GM19238 (cell line): ENCODE measurements around the gene NDUFS7.
"Not testable (repeated sequence)": the region's sequence is repeated elsewhere in the genome, so short reads cannot be mapped to it uniquely, and the experiment has no call there.

Source experiments
- DNase-seq: peaks from one replicate; pipeline ENCODE4 v3.0.0; 2011; ENCODE audit warnings: low spot score; ENCODE audit not compliant: insufficient read length

The NDUFS7 gene

GRCh38 chr19:1431759-1432506 lies 48.2 kb downstream of the NDUFS7 start:
- no peak for DNase-seq

DNA sequence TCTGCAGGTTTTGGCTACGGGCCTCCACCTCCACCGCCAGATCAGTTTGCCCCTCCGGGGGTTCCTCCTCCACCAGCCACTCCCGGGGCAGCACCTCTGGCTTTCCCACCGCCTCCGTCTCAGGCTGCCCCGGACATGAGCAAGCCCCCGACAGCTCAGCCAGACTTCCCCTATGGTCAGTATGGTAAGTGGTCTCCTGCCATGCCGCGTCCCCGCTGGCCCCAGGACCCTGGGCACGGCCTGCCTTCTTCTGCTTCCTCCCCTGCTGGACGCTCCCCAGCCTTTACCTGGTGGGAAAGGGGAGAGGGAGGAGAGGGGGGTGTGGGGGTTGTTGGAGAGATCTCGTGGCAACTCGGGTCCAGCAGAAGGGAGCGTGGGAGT lies 48.8 kb downstream of the NDUFS7 start:
- DNase-seq = no peak

GRCh38 chr19:1433119-1434039 lies 49.7 kb downstream of the NDUFS7 start:
- no peak for DNase-seq

- no peak for DNase-seq
These were observed 50.3 kb downstream of the NDUFS7 start for GRCh38 chr19:1434040-1434366.

DNA sequence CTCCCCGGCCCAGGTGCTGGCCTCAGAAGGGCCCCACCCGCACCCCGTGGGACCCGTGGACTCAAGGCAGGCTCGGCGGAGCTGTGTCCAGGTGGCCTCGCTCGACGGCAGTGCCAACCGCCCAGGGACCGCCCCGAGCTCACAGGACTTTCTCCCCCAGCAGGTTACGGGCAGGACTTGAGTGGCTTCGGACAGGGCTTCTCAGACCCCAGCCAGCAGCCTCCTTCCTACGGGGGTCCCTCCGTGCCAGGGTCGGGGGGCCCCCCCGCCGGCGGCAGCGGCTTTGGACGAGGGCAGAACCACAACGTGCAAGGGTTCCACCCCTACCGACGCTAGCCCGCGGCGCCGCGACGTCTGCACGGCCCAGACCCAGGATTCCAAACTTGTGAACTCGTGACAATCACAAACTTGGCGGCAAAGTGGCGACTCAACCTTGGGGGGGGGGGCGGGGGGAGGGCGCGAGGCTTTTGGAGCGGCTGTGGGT lies 50.9 kb downstream of the NDUFS7 start:
- DNase-seq = no peak

DNA sequence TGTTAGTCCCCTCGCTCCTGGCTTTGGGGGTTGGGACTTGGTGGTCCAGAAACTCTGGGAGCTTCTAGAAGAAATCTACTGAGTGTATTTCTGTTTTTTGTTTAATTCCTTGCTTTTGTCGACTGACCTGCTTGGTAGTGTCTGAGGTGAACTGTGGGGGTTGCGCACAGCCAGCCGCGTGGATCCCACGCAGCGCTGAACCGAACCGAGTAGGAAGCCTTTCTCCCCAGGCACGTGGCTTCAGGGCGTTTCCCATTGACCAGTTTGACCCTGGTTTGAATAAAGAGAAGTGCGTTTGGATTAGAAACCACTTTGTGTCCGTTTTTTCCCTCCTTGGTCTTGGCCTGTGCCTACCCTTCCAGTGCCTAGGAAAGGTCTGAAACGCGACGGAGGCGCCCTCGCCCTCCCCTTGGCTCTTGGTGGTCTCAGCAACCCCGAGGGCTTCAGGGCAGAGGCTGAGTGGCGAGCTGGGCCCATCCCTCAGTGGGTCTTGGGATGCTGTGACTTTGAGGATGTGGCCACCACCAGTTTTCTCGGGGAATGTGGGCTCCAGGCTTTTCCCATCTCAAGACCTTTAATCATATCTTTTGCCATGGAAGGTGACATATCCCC lies 51.8 kb downstream of the NDUFS7 start:
- no peak for DNase-seq

GRCh38 chr19:1437609-1438008 lies 53.9 kb downstream of the NDUFS7 start:
- DNase-seq = no peak

GRCh38 chr19:1438035-1438932 lies 54.6 kb downstream of the NDUFS7 start, which contains the start of gene RPS15:
RPS15 (plus strand) TSS chr19:1438396; CDS start chr19:1438426, 30 bp downstream.
- DNase-seq = peak; percentile 98

GRCh38 chr19:1438933-1439354 lies 55.2 kb downstream of the NDUFS7 start:
- no peak for DNase-seq

DNA sequence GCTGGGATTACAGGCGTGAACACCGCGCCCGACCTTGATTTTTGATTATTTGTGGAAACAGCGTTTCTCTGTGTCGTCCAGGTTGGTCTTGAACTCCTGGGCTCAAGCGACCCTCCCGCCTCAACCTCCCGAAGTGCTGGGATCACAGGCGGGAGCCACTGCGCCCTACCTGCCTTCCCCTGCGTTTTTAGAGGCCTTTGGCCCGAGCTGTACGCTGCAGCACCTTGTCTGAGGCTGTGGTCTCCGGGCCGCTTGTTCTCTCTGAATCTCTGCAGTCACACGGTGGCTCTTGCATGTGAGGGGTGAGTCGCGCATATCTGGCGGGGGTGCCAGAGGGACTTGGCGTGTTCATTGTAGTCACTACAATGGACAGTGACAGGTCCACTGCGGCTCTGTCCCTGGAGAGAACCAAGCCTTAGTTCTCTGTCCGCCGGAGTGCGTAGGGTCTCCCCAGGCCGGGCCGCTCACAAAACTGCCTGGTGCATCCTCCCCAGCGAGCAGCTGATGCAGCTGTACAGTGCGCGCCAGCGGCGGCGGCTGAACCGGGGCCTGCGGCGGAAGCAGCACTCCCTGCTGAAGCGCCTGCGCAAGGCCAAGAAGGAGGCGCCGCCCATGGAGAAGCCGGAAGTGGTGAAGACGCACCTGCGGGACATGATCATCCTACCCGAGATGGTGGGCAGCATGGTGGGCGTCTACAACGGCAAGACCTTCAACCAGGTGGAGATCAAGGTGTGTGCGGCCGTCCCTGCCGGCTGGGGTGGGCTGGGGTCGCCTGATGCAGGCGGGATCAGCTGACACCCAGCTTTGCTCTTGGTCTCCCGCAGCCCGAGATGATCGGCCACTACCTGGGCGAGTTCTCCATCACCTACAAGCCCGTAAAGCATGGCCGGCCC lies 56.1 kb downstream of the NDUFS7 start:
- DNase-seq = not testable (repeated sequence)

- DNase-seq = no peak
These were observed 56.7 kb downstream of the NDUFS7 start for GRCh38 chr19:1440418-1440801.

- no peak for DNase-seq
These were observed 57.3 kb downstream of the NDUFS7 start for GRCh38 chr19:1441022-1441426.

DNA sequence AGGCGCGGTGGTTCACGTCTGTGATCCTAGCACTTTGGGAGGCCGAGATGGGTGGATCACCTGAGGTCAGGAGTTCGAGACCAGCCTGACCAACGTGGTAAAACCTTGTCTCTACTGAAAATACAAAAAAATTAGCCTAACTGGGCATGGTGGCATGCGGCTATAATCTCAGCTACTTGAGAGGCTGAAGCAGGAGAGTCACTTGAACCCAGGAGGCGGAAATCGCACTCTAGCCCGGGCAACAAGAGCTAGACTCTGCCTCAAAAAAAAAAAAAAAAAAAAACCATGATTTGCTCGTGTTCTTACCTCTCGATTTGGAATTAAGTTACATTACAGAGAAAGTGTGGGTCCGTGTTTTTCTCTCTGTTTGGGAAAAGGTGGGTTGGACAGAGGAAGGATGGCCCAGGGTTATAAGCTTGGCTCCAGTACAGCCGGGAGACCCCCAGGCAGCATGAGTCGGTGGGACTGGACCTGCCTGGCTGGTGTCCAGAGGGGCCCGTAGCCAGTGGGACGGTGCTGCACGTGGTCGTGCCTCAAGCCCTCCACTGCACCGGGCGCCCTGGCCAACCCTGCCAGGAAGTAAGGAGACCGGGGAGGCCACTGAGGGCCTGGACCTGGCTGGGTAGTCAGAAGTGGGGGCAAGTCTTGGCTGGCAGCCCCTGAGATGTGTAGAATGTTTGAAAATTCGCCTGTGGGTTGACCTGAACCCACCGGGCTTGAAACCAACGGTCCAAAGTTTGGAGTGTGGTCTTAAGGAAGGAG lies 58.2 kb downstream of the NDUFS7 start:
- DNase-seq = no peak
